GM19193 (cell line): ENCODE measurements around the gene TGM6.

Experiments used
- POLR2A ChIP-seq: IDR thresholded peaks from 4 replicates; pipeline ENCODE4 v1.6.1; 2011; ENCODE audit not compliant: insufficient read depth, insufficient read length; ENCODE audit errors: extremely low read depth

The TGM6 gene

DNA sequence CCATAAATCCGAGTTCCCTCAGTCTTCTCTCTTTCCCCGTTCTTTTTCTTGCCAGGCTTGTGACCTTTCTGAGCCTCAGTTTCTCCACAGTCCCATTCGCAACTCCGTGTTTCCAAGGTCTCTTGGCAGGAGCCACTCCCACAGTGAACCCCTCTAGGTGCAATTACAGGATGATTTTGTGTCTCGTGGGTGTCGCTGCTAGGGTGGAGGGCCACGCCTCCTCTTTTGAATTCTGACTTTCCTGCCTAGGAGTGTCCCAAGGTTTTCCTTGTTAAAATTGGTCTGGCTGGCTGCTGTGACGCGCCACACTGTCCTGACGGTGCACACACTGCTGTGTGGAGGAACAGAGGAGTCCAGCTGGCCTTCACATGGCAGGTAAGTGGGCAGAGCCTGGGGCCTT, at the start of gene TGM6:
Gene TGM6, plus strand, starts transcription at position 301 of the 400 bp plus-strand sequence. Its CDS starts 68 bp downstream, at position 369.
- TF ChIP-seq POLR2A = no peak

GRCh38 chr20:2331106-2331505, 49.6 kb upstream of the TGM6 start:
- TF ChIP-seq POLR2A = no peak

GRCh38 chr20:2331901-2332565, 48.7 kb upstream of the TGM6 start:
- no peak for TF ChIP-seq POLR2A

- TF ChIP-seq POLR2A = no peak
These were observed 48.0 kb upstream of the TGM6 start for GRCh38 chr20:2332711-2333110.

- TF ChIP-seq POLR2A = no peak
These were observed 46.9 kb upstream of the TGM6 start for GRCh38 chr20:2333821-2334220.

- no peak for TF ChIP-seq POLR2A
These were observed 45.4 kb upstream of the TGM6 start for GRCh38 chr20:2335096-2335870.

DNA sequence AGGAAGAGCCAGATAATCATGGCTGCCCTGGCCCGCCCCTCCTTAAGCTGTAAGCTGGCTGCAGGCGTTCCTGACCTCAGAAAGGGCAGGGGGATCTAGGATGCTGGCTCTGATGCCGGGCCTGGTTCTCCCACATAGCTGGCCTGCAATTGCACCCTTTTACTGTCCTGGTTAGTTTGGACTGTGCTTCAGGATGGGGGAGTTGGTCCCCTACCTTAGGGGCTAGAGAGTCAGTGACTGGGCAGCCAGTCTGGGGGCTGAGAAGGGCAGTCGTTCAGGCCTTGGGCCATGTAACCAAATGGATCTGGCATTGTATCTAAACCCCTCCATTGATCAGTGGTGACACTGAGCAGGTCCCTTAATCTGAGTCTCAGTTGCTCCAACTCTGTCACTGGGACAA, 44.2 kb upstream of the TGM6 start:
- no peak for TF ChIP-seq POLR2A

DNA sequence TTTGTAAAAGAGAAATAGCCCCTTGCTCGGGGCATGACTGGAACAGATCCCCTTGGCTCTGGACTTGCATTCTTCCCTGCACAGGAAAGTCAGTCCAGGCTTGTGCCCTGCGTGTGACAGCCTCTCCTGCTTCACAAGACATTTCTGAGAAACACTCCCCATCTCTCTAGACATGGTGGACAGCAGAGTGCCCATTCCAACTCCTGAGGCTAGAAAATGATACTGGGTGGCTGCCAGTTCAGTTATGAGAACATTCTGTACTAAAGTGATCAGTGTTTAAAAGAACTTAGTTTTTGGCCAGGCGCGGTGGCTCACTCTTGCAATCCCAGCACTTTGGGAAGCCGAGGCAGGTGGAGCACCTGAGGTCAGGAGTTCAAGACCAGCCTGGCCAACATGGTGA, 43.6 kb upstream of the TGM6 start:
- TF ChIP-seq POLR2A = no peak

GRCh38 chr20:2338411-2339066, 42.2 kb upstream of the TGM6 start:
- no peak for TF ChIP-seq POLR2A

- no peak for TF ChIP-seq POLR2A
These were observed 40.6 kb upstream of the TGM6 start for GRCh38 chr20:2340136-2340535.

DNA sequence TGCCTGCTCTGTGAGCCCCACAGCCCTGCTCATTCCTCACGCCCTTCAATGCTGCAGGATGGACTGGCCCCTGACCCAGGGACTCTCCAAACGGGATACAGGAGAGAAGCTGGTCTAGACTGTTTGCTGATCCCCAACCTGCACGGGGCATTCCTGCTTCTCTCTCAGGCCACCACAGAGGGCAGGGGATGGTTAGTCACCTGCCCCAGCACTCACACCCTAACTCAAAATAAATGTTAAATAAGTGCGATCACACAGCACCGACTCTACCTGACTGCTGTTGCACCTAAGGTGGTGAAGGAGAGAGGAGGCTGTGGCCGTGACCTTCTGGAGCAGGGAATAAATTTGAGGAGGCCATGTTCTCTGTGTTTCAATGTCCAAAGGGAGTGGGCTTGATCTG, 39.9 kb upstream of the TGM6 start:
- TF ChIP-seq POLR2A = no peak

GRCh38 chr20:2341336-2341735, 39.4 kb upstream of the TGM6 start:
- TF ChIP-seq POLR2A = no peak

- no peak for TF ChIP-seq POLR2A
These were observed 38.5 kb upstream of the TGM6 start for GRCh38 chr20:2342243-2342642.

- no peak for TF ChIP-seq POLR2A
These were observed 34.5 kb upstream of the TGM6 start for GRCh38 chr20:2346188-2346587.

DNA sequence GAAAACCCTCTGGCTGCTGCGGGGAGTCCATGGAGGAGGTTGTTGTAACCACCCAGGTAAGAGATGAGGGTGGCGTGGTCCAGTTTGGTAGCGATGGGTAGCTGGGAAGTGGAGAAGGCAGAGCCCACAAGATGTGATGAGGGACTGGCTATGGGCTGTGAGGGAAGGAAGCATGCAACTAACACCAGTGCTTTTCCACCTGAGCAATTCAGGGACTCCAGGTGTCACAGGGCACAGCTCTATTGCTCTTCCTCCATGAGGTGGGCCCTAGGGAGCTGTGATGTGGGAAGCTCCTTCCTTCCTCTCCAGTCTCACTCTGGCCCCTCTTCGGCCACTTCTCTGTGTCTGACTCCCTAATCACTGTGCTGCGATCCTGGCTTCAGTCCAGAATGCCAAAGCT, 32.4 kb upstream of the TGM6 start:
- TF ChIP-seq POLR2A = no peak

DNA sequence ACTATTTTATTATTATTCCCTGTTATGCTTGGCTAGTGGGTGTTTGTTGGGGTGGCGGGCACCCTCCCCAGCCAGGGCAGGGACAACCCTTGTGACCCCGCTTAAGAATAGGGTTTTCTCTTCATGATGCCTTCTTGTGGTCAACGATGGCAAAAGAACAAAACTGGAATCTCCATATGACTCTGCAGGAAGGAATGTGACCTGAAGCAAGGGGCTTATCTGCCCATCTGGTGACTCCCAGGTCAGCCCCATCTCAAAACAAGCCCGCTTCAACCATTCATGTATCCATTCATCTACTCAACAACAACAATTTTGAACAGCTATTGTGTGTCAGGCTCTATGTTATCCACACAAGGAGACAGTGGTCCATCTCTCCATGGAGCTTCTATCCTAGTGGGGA, 30.9 kb upstream of the TGM6 start:
- TF ChIP-seq POLR2A = no peak
